GM18498 (cell line): ENCODE results near the gene PRKD1.

ENCODE experiments used
- ATAC-seq: cut with Tn5 transposase; IDR thresholded peaks from one replicate; pipeline ENCODE4 v1.9.1; 2021; ENCODE audit warnings: mild to moderate bottlenecking, moderate library complexity; ENCODE audit not compliant: unreplicated experiment

Gene PRKD1

GRCh38 chr14:29684926-29685325, 242.7 kb downstream of the PRKD1 start:
- no peak for ATAC-seq

- ATAC-seq: no peak
These were observed 244.9 kb downstream of the PRKD1 start for GRCh38 chr14:29682789-29683188.

- no peak for ATAC-seq
These were observed 246.3 kb downstream of the PRKD1 start for GRCh38 chr14:29681316-29681715.

GRCh38 chr14:29674566-29675285, 252.9 kb downstream of the PRKD1 start:
- no peak for ATAC-seq

- ATAC-seq: no peak
These were observed 254.8 kb downstream of the PRKD1 start for GRCh38 chr14:29672831-29673230.

GRCh38 chr14:29671034-29671433, 256.6 kb downstream of the PRKD1 start:
- no peak for ATAC-seq

GRCh38 chr14:29668201-29668600, 259.4 kb downstream of the PRKD1 start:
- ATAC-seq: no peak

- ATAC-seq: no peak
These were observed 263.1 kb downstream of the PRKD1 start for GRCh38 chr14:29664515-29664914.

- no peak for ATAC-seq
These were observed 264.3 kb downstream of the PRKD1 start for GRCh38 chr14:29663281-29663801.

- no peak for ATAC-seq
These were observed 272.6 kb downstream of the PRKD1 start for GRCh38 chr14:29654901-29655550.

- ATAC-seq: no peak
These were observed 274.3 kb downstream of the PRKD1 start for GRCh38 chr14:29653303-29653702.

GRCh38 chr14:29652571-29652970, 275.1 kb downstream of the PRKD1 start:
- ATAC-seq: no peak

GRCh38 chr14:29650554-29651269, 276.9 kb downstream of the PRKD1 start:
- no peak for ATAC-seq

- no peak for ATAC-seq
These were observed 278.5 kb downstream of the PRKD1 start for GRCh38 chr14:29649170-29649569.

- ATAC-seq: no peak
These were observed 279.6 kb downstream of the PRKD1 start for GRCh38 chr14:29648045-29648444.

GRCh38 chr14:29645117-29645516, 282.5 kb downstream of the PRKD1 start:
- no peak for ATAC-seq

- ATAC-seq: no peak
These were observed 284.0 kb downstream of the PRKD1 start for GRCh38 chr14:29643433-29644211.

- ATAC-seq: no peak
These were observed 290.2 kb downstream of the PRKD1 start for GRCh38 chr14:29637411-29637810.

- no peak for ATAC-seq
These were observed 290.8 kb downstream of the PRKD1 start for GRCh38 chr14:29636870-29637269.

- ATAC-seq: no peak
These were observed 297.0 kb downstream of the PRKD1 start for GRCh38 chr14:29630566-29631160.

- ATAC-seq: no peak
These were observed 297.8 kb downstream of the PRKD1 start for GRCh38 chr14:29629839-29630238.
